Muscle of arm (tissue), 12 donors: ENCODE measurements around the gene UVRAG. TPM values are rescaled to one million over a fixed set of nuclear protein-coding genes. Genes with fewer than 3 reads are reported as not detected.
"Not testable (repeated sequence)": the region's sequence is repeated elsewhere in the genome, so short reads cannot be mapped to it uniquely, and the experiment has no call there.

Source experiments
- DNase-seq: peaks from one replicate; pipeline ENCODE4 v3.0.0-alpha.2; 2013
- polyA plus RNA-seq, 12 donors: library from polyadenylated mRNA; unstranded; fragments of 120-200 nt; gene quantifications; one replicate each; pipeline ENCODE4 v1.2.1, GENCODE V29; 2013; ENCODE audit not compliant: insufficient read length in 12 of 12

The UVRAG gene
- polyA plus RNA-seq, 12 donors, result 8.4 to 15.8 (median 10.8) TPM; not detected in 1

- DNase-seq, result no peak
Measured at GRCh38 chr11:75872887-75873416, 57.9 kb downstream of the UVRAG start.

DNA sequence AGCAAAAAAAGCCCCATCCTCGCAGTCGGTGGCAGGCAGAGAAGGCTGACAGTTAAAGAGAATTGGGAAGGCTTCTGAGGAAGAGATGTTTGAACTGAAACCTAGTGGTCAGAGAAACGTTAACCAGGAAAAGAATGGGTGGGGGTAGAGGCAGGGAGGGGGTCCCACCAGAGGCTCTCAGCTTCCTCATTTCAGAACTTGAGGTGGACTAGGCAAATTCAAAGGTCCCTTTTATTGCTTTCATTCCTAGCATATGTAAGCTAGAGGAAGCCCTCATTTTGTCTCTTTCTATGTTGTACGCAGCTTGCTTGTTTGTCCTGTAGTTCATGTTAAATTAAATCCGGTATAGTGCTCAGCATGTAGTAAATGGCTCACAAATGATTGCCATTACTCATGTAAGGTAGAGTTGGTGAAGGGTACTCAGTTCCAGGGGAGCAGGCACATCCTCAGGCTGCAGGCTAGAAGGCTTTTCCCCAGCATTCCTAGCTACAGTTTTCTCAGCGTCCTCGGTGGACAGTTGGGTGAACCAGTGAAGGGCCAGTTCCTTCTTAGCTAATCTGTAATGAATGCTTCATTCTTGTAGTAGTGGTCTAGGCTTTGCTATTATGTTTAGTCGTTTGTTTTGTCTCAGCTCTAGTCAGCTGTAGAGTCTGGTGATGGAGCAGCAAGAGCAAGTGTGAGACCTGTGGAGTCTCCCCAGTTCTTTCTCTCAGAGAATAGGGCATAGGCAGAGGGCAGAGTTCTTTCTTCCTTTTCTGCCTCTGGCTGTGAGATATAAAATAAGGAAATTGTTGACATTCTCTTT is 58.6 kb downstream of the UVRAG start:
- no peak for DNase-seq

DNA sequence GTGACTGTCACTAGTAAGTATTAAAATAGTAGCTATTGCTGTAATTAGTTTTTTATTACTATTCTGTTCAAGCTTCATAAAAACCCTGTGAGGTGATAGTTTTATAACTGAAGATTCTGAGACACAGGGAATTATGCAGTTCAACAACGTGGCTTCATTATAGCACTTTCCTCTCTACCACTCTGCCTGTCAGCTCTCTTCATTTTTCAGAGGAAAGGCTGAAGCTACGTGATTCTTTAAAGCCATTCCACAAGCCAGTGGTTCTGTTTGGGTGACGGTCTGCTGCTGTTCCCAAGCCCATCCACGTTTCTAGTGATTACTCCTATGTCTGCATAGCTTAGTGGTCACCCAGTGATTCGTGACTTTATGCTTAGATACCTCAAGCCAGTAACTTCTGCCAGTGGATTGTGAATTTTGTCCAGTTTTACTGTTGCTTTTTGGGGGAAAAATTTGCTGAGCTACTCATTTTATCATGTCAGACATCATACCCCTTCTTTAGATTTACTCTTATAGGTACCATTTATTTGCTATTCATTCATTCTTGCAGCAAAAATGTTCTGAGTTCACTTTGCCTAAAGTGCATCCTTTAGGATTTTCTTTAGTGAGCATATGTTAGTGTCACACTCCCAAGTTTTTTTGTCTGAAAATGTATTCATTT is 59.8 kb downstream of the UVRAG start:
- no peak for DNase-seq

DNA sequence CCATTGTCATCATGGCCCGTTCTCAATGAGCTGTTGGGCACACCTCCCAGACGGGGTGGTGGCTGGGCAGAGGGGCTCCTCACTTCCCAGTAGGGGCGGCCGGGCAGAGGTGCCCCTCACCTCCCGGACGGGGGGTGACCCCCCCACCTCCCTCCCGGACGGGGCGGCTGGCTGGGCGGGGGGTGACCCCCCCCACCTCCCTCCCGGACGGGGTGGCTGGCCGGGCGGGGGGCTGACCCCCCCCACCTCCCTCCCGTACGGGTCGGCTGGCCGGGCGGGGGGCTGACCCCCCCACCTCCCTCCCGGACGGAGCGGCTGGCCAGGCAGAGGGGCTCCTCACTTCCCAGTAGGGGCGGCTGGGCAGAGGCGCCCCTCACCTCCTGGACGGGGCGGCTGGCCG is 62.3 kb downstream of the UVRAG start:
- DNase-seq, result not testable (repeated sequence)

- DNase-seq, result not testable (repeated sequence)
Measured at GRCh38 chr11:75877931-75878330, 62.9 kb downstream of the UVRAG start.

DNA sequence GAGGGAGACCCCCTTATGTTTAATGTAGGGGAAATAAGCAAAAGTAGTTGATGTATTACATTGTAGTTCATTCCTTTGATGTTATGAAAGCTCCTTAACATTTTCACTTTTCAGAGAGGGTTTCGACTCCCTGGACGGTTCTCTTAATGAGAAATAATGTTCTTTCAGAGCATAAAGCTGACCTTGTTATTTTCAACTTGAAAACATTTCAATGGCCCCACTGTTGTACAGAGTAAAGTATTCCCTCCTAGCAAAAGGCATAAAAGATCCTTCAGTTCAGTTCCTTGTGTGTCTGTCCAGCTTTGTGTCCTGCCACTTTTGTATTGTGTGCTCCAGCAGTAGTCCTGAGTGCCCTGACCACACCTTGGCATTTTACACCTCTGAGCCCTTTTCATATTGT is 63.9 kb downstream of the UVRAG start:
- DNase-seq, result no peak

- DNase-seq, result no peak
Measured at GRCh38 chr11:75879737-75880136, 64.7 kb downstream of the UVRAG start.

DNA sequence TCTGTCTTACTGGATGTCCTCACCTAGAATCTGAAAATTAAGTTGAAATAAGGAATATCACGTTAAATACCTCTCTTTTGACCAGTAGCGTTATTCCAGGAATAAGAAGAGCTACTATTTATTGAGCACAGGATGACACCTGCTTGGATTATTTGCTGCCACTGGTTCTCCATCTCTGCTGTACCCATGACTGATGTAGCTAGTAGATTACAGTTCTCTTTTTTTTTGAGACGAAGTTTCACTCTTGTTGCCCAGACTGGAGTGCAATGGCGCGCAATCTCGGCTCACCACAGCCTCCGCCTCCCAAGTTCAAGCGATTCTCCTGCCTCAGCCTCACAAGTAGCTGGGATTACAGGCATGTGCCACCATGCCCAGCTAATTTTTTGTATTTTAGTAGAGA is 65.3 kb downstream of the UVRAG start:
- not testable (repeated sequence) for DNase-seq

DNA sequence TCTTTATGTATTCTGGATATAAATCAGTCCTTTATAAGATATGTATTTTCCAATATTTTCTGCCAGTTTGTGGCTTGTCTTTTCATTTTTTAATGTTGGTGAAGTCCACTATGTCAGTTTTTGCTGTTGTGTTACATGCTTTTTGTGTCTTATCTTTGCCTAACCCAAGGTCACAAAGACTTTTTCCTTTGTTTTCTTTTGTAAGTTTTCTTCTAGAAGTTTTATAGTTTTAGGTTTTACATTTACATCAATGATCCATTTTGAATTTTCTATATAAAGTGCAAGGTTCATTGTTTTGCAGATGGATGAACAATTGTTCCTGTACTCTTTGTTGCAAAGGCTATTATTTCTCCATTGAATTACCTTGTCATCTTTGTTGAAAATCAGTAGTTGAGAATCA is 69.3 kb downstream of the UVRAG start:
- DNase-seq, result no peak

DNA sequence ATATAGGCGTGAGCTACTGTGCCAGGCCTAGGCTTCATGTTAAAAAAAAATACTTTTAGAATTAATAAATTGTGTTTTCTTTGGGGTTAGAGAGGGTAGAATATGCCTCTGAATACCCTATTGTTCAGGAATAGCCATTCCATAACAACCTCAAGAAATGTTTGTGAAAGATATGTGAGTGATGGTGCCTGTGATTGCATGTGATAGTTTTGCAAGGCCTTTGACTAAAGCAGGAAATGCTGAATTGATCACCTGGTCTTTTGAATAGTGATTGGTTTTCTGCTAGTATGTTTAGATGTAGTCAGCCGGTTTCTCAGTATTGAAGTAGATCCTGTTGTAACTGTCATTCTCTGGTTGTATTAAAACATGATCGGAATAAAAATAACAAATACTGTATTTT is 73.4 kb downstream of the UVRAG start:
- no peak for DNase-seq

DNA sequence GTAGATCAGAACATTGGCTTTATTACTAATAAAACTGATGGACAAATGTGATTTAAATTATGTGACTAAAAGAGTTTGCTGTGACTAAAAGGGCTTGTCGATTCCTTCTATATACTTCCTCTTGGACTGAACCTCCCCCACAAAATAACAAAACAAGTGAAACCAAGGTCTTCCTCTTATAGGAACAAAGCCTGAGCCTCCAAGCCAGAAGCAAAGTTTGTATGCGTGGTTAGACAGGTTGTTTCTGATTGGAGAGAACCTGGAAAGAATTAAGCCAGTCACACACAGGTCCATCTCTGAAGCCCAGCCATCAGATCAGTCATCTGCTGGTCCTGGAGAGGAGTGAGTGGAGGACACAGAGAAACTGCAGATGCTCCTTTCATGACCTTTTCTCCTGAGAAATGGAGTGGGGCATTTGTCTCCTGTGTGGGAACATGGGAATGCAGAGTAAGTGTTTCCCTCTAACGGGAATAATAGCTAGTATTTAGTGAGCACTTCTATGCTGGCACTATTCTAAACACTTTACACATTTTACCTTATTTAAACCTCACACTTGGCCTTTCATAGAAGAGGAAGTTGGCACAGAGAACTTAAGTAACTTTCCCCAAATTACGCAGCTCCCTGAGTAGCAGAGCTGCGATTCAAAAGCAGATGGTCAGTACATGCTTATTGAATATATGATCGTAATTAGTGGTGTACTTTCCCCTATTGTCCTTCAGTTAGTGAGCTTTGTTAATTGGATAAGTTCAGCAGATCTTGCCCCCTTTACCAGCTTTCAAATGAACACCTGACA is 77.1 kb downstream of the UVRAG start:
- DNase-seq, result no peak

DNA sequence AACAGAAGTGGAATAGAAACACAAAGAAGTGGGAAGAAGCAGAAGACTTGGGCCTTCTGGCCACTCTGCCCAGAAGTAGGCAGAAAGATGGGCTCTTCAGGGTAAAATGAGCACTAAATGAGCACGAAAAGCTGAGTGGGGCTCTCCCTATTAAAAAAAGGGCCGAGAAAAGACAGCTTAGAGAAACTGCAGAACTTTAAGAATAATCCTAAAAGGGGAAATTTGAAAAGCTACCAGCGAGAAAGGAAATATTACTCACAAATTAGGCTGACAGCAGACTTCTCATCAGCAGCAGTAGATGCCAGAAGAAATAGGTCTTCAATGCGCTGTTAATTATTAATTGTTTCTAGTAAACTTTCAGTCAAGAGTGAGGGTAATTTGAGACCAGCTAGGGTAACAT is 78.2 kb downstream of the UVRAG start:
- no peak for DNase-seq

DNA sequence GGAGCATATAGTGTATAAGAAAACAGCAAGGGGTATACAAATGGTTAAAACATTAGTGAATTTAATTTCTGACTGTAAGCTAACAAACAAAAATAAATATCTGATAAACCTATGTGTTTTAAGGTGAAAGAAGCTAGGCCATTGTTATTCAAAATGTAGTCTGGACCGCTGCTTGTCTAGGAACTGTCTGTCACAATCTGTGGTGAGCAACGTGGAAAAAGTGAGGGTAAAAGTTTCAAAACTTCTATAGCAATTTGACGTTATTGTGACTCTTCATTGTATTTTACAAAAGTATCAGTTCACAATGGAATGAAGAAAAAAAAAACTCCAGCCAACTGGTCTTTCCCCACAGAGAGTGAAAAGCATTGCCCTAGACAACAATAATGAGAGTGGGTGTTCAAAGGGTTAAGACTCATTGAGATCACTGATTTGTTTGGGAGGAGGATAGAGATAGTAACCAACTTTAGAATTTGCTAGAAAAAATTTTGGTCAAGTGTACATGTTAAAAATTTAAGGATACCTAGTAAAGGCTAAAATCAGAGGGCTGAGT is 79.1 kb downstream of the UVRAG start:
- DNase-seq, result no peak

DNA sequence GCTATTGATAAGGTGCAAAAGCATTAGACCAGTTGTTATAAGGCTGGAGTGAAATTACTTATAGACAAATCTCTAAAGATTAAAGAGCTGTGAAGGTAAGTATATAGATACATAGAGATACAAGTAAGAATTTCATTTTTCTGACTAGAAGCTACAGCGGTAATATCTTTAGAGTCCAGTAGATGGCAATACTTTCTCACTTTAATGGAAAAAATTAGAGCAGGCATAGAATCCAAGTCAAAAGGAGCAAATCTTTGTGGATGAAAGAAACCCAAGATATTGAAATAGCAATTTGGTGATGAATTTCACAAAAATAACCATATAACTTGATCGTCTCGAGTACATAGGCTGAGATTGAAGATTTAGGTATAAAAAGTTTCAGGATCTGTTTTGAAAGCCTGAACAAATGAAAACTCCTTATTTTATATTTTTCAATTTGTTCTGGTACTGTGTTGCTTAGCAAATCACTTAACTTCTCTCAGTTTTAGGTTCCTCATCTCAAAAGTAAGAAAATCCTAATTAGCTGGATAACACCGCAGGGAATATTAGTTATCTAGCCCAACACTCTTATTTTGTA is 81.9 kb downstream of the UVRAG start:
- peak; percentile 59 for DNase-seq

- DNase-seq, result no peak
Measured at GRCh38 chr11:75898871-75899270, 83.9 kb downstream of the UVRAG start.

DNA sequence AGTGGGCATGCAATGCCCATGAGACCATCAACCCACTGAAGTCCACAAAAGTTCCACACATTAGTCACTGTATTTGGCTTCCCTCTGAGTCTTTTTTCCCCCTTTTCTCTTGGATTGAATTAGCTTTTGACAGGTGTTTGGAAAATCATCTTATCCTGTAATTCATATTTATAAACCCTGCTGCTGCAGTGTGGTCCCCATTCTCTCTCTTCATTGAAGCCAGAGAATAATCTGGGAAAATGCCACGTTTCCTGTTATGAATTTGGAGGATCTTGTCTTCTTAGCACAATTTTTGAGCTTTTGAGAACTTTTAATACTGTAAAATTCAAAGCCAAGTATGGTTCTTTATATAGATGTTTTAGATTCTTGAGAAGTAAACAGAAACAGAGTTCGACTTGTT is 84.8 kb downstream of the UVRAG start:
- DNase-seq, result peak; percentile 55

DNA sequence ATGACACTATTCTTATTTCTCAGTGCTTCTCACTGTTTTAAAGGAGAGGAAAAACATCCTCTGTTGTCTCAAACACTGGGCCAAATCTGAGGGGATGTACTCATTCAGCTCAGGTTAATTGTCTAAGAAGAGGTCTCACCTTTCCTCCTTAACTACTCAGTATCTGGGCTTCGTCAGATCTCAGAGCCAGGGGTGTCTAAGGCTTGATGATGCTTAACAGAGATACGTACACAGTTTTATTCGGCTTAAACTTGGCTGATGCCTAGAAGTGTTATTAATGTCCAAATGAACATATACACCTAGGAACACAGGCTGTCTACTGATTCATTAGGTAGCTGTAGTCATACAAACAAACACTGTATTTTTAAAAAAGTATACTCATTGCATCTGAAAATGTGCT is 85.8 kb downstream of the UVRAG start:
- no peak for DNase-seq

- no peak for DNase-seq
Measured at GRCh38 chr11:75902631-75903030, 87.6 kb downstream of the UVRAG start.

DNA sequence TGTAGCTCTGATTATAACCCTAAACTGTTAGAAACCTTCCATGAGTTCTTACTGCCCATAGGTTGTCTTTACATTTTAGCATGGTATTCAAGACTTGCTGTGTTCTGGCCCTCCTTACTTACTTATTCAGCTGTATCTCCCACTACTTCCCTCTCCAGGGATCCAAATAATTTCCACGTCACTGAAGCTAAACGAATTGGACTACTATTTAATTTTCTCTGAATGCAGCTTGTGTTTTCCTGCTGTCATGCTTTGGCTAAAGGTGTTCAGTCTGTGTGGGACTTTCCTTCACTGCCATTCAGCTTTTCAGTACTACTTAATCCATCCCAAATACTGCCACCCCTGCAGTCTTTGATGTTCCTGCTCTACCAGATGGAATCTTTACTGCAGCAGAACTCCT is 88.3 kb downstream of the UVRAG start:
- no peak for DNase-seq

- DNase-seq, result no peak
Measured at GRCh38 chr11:75905434-75905833, 90.4 kb downstream of the UVRAG start.

GRCh38 chr11:75907906-75908527 is 93.0 kb downstream of the UVRAG start:
- DNase-seq, result no peak
